ENCODE measurements around the gene TPSAB1. TPM values are rescaled to one million over a fixed set of nuclear protein-coding genes. Genes with fewer than 3 reads are reported as not detected.

TPSAB1 gene
- total RNA-seq, 1 donor from 2014 or later = not detected

GRCh38 chr16:1279081-1279944, 38.8 kb downstream of the TPSAB1 start:
- H3K4me3 Mint-ChIP-seq (ENCODE audit: unreplicated experiment) = no peak overlapping the region
- H3K9me3 Mint-ChIP-seq (ENCODE audit: unreplicated experiment) = peaks cover 6% of the 10 kb centered on the region
- H3K4me1 Mint-ChIP-seq (ENCODE audit: low read depth, unreplicated experiment) = peaks cover 5% of the 10 kb centered on the region
- H3K27ac Mint-ChIP-seq (ENCODE audit: unreplicated experiment) = no peak overlapping the region
- no peak for DNase-seq
- TF ChIP-seq CTCF (IDR thresholded peaks at IDR 0.05; ENCODE audit: partially characterized antibody, unreplicated experiment) = no peak
- no peaks in the 10 kb centered on the region for H3K36me3 Mint-ChIP-seq (ENCODE audit: unreplicated experiment)
- peaks cover 3% of the 10 kb centered on the region for H3K27me3 Mint-ChIP-seq (ENCODE audit: unreplicated experiment)

GRCh38 chr16:1279945-1280589, 39.6 kb downstream of the TPSAB1 start:
- Mint-ChIP-seq H3K27ac (ENCODE audit: unreplicated experiment) (no peak overlapping the region), H3K27me3 (ENCODE audit: unreplicated experiment) (peaks cover 4% of the 10 kb centered on the region), H3K36me3 (ENCODE audit: unreplicated experiment) (no peaks in the 10 kb centered on the region), H3K9me3 (ENCODE audit: unreplicated experiment) (peaks cover 6% of the 10 kb centered on the region), H3K4me3 (ENCODE audit: unreplicated experiment) (no peak overlapping the region), H3K4me1 (ENCODE audit: low read depth, unreplicated experiment) (peaks cover 5% of the 10 kb centered on the region)
- no peak for TF ChIP-seq CTCF (IDR thresholded peaks at IDR 0.05; ENCODE audit: partially characterized antibody, unreplicated experiment)
- DNase-seq = no peak

GRCh38 chr16:1280783-1281182, 40.3 kb downstream of the TPSAB1 start:
- no peak for DNase-seq
- Mint-ChIP-seq H3K9me3 (ENCODE audit: unreplicated experiment) (no peaks in the 10 kb centered on the region), H3K4me1 (ENCODE audit: low read depth, unreplicated experiment) (peaks cover 6% of the 10 kb centered on the region), H3K4me3 (ENCODE audit: unreplicated experiment) (no peak overlapping the region), H3K36me3 (ENCODE audit: unreplicated experiment) (no peaks in the 10 kb centered on the region), H3K27me3 (ENCODE audit: unreplicated experiment) (peaks cover 2% of the 10 kb centered on the region), H3K27ac (ENCODE audit: unreplicated experiment) (no peak overlapping the region)
- no peak for TF ChIP-seq CTCF (IDR thresholded peaks at IDR 0.05; ENCODE audit: partially characterized antibody, unreplicated experiment)

- no peaks in the 10 kb centered on the region for H3K9me3 Mint-ChIP-seq (ENCODE audit: unreplicated experiment)
- H3K4me1 Mint-ChIP-seq (ENCODE audit: low read depth, unreplicated experiment) = peaks cover 6% of the 10 kb centered on the region
- TF ChIP-seq CTCF (IDR thresholded peaks at IDR 0.05; ENCODE audit: partially characterized antibody, unreplicated experiment) = no peak
- no peak overlapping the region for H3K27ac Mint-ChIP-seq (ENCODE audit: unreplicated experiment)
- no peak overlapping the region for H3K4me3 Mint-ChIP-seq (ENCODE audit: unreplicated experiment)
- H3K36me3 Mint-ChIP-seq (ENCODE audit: unreplicated experiment) = no peaks in the 10 kb centered on the region
- peaks cover 2% of the 10 kb centered on the region for H3K27me3 Mint-ChIP-seq (ENCODE audit: unreplicated experiment)
- no peak for DNase-seq
Measured at GRCh38 chr16:1281517-1281916, 41.0 kb downstream of the TPSAB1 start.
